NCI-H82 treated with DMSO at 0.1 percent for 48 hours (cell line): ENCODE measurements around the gene INSM1.

Source experiments
- DNase-seq: peaks from one replicate; lab custom pipeline; 2025; ENCODE audit not compliant: unreplicated experiment; lab: John Stamatoyannopoulos, UW

Gene INSM1

DNA sequence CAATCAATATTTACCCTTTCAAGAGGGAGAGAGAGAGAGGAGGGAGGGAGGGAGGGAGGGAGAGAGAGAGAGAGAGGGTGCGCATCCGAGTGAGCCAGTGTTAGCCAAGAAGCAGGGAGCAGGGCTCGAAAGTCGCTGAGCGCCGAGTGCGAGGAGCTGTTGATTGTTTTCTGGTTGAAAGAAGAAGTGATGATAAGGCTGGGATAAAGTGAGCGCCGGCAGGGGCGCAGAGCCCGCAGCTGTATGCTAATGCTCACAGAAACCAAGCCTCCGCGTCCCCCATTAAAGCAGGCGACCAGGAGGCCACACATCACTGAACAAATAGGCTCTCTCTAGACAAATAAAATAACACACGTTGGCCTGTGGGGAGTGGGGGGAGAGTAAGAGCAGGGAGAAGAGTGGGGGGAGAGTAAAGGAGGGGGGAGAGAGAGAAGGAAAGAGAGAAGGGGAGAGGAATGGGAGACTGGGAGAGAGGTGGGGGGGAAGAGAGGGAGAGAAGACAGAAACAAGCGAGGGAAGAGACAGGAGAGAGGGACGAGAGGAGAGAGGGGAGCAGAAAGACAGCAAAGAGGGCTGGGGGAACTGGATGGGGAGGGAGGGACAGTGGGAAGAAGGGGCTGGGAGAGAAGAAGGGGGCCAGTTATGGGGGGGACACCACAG is 5.0 kb upstream of the INSM1 start:
- DNase-seq = no peak

DNA sequence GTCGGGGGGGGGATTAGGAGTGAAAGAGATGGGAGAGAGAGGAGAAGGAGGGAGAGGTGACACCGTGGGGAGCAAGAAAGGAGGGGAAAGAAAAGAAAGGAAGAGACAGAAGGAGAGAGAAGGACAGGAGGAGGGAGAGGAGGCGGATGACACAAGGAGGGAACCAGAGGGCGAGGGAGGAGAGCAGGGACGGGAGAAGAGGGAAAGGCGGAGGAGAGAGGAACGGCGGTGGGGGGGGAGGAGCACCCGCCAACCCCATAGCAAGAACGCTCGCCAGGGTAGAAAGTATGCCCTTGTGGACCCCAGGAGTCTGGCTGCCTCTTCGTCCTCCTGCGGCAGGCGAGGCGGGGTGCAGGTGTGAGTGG is 4.5 kb upstream of the INSM1 start:
- no peak for DNase-seq

DNA sequence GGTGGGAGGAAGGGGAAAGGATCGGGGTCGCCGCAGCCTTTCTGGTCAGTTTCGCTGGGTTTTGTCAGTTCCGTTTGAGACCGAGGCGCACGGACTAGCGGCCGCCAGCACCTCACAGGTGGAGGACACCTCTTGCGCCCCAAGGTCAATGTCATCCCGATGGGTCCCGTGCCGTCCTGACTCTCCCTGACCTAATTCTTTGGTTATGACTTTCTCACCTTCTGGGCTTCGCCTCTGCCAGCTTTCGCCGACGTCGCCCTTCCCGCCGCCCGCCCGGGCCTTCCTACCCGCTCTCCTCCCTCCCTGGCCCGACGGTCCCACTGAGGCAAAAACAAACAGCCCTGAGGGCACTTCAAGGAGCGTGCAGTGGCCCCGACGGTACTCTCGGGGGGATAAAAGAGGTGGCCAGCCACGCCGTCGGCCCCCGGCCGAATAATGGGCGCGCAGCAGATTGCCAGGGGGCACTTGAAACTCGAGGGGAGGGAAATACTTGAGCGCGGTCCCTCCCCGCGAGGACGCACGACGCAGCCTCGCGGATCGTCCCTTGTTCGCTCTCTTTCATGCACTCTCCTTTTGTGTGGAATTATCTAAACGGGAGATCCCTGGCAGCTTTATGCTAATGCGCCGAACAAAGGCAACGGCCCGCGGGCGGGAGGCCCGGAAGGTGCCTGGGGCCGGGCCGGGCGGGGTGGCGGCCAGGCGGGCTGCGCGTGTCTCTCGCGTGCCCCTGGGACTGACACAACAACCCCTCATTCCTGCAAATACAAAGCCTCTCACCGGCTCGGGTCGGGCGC is 3.9 kb upstream of the INSM1 start:
- no peak for DNase-seq

DNA sequence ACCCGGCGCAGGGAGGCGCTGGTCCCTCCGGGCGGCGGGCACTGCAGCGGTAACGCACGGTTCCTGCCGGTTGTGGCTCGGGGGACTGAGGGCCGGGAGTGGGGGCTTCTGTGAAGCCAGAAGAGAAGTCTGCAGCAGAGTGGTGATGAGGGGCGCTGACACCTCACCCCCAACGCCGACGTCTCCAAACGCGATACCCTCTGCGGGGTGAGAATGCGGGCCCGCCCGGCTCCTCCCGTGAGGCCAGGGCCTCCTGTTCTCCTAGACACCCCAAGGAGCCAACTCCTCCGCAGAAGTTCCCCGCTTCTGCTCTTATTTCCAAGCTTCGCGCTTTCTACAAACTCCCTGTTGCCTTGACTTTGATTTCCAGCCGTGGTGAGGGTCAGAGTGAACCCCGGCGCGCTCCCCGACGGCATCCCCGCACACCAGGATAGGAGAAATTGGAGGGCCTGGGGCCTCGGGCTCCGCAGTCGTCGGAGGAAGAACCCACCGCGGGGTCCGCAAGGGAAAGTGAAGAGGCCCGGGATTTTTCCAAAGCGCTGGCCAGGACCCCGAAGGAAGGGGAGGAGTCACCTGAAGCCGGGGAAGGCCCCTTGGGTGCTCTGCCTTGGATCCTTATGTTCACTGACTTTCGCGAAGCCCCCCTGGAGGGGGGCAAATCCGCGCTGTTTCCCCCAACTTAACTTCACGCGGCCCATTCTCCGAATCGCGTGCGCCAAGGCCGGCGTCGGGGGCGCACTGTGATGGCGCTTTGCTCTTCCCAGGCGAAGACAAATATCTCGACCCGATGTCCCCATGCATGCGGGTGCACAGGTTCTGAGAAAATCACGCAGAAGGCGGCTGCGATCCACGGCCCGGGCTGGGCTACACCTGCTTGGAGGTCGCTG is 3.1 kb upstream of the INSM1 start:
- DNase-seq = no peak

DNA sequence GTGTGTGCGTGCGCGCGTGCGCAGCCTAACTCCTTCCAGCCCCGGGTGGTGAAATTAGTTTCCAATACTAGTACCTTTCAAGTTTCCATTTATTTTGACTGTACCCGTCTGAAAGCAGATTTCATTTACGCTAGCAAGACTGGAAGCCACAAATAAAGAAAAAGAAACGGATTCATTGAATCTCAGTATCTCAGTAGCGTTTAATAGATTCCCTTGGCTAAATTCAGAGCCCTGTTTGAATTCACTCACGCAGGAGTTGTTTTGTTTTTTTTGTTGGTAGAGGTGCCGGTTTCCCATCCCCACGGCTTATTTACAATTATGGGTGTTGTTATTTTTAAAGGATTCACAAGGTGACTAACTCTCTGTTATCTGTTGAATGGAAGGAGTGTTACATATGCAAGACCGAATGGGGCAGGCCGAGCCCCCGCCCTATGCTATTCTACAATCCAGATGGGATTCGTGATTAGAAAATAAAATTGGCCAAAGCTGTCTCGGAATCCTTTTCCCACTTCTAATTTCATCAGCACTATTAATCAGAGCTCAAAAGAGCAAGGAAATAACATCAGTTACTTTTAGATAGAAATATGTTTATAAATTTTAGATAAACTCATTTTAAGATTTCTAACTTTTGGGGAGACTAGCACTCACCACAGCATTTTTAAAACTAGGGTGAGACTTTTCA is 2.3 kb upstream of the INSM1 start:
- DNase-seq = no peak

DNA sequence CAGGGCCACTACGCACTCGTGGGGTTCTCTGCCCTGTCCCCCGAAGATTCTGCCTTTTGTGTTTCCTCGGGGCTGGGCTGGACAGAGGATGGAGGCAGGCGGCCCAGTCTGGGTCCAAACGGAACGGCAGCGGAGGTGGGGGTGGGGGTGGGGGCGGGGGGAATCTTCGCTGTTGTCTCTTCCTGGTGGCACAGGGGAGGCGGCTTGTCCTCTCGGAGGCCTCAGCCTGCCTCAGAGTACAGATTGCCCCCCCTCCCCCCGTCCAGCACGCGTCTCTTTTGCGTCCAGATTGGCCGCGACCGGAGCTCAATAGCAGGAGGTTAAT is 1.4 kb upstream of the INSM1 start:
- no peak for DNase-seq

DNA sequence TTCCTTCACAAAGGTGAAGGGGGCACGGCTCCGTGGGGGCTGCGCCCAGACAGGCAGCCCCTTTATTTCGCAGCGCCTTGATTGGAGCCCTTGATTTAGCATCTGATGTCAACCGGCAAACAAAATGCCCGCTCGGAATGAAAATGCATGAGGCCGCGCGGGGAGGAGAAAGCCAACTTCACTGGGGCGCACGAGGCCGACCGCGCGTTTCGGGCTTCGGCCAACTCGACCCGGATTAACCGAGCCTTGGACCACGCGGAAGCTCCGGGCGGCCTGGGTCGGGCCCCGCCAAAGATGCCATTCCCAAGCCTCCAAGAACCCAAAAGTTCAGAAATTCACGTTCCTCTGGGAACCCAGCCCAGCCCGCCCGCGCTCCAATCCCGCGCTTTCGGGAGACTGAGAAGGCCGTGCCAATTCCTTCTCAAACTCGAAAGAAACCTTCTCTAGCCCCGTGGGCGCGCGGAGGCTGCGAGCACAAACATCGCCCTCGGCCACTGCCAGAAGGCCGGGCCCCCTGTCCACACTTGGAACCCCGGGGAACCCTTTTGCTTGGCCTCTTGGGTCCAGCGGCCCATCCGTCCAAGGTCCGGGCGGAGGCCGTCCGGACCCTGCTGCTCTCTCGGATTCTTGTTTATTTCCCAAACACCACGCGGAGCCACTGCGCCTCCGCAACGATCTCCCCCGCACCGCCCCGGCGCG is 879 bp upstream of the INSM1 start:
- no peak for DNase-seq

DNA sequence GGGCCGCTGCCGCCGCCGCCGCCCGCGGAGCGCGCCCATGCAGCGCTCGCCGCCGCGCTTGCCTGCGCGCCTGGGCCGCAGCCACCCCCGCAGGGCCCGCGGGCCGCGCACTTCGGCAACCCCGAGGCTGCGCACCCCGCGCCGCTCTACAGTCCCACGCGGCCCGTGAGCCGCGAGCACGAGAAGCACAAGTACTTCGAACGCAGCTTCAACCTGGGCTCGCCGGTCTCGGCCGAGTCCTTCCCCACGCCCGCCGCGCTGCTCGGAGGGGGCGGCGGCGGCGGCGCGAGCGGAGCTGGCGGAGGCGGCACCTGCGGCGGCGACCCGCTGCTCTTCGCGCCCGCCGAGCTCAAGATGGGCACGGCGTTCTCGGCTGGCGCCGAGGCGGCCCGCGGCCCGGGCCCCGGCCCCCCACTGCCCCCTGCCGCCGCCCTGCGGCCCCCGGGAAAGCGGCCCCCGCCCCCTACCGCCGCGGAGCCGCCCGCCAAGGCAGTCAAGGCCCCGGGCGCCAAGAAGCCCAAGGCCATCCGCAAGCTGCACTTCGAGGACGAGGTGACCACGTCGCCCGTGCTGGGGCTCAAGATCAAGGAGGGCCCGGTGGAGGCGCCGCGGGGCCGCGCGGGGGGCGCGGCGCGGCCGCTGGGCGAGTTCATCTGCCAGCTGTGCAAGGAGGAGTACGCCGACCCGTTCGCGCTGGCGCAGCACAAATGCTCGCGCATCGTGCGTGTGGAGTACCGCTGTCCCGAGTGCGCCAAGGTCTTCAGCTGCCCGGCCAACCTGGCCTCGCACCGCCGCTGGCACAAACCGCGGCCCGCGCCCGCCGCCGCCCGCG is 730 bp downstream of the INSM1 start:
- no peak for DNase-seq

DNA sequence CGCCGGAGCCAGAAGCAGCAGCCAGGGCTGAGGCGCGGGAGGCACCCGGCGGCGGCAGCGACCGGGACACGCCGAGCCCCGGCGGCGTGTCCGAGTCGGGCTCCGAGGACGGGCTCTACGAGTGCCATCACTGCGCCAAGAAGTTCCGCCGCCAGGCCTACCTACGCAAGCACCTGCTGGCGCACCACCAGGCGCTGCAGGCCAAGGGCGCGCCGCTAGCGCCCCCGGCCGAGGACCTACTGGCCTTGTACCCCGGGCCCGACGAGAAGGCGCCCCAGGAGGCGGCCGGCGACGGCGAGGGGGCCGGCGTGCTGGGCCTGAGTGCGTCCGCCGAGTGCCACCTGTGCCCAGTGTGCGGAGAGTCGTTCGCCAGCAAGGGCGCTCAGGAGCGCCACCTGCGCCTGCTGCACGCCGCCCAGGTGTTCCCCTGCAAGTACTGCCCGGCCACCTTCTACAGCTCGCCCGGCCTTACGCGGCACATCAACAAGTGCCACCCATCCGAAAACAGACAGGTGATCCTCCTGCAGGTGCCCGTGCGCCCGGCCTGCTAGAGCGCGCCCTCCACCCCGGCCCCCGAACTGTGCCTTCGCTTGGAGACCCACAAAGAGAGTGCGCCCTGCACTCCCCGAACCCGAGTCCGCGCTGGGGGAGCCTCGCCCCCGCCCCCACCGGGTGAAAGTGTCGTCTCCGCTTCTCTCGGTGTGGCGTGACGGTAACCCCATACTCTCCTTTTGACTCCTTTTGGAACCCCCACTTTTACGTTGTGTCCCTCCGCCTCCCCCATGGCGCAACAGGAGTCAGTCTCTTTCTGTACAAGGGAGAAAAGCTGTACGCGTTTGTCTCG is 1.6 kb downstream of the INSM1 start:
- no peak for DNase-seq

DNA sequence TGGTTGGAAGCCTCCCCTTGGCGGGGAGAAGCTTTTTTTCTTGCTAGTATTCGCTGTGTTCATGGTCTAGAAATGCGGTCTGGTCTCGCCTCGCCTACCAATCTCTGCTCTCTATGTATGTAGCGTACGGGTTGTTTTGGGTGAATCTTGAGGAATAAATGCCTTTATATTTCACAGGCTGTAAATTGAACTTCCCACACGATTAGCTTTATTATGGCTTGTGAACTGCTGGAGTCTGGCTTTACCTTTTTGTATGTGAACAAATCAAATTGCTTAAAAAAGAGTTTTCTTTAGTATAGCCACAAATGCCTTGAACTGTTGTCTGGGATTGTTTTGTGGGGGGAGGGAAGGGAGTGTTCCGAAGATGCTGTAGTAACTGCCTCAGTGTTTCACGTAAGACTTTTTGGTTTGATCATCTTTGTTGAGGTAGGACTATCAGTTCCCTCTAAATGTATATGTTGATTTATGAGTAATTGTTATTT is 2.2 kb downstream of the INSM1 start:
- no peak for DNase-seq

DNA sequence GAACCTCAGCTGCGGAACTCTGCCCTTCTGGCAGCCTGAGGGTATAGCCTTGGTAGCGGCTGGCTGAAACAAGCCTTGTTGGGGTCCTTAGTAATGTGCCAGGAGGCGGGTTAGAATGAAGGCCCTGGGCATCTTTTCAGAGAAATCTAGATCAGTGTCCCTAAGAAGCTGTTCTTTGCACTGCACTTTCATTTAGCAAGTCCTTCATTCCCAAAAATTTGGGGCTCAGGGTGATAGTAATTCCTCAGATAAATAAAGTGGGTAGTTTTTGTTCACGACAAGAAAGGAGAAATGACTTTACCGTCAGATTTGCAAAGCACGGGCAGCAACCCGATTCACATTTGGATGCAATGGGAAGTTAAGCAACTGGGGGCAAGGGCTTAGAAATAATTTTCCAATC is 3.2 kb downstream of the INSM1 start:
- DNase-seq = no peak

DNA sequence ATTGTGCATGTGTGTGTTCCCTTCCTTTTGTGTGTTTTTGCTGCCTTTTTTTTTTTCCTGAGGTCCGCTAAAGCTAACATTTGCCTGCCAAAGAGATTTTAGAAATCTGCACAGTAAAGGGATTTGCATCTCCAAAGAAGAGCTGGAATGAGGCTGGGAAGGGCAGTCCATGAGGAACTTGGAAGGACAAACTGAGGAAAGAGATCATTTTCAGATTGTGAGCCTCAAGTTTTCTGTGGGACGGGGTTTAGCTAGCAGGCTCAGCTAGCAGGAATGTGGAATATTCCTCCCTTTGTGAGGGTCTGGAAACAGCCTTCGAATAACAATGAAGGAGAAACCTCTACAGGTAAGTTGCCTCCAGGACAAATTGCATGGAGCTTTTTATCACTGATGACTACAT is 3.8 kb downstream of the INSM1 start:
- no peak for DNase-seq

DNA sequence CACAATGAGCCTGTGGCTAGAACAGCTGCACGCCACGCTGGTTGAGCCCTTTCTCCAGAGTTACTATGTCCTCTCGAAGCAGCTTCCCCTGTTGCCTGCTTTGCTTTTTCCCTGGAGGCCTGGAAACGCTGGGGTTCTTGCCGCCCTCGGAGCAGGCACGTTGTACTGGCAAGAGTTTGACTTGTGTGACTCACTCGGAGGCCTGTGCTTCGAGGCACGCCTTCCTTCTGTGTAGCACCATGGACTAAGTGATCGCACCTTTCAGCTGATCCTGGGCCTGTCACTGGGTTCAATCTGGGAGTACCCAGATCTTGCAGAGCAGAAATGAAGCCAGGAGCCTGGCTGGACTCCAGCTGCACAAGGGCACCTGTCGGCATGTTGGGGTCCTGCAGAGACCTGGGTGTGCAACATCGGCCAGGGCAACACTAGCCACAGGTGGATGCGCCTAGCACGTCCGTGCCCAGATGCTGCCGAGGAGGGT is 5.2 kb downstream of the INSM1 start:
- no peak for DNase-seq

DNA sequence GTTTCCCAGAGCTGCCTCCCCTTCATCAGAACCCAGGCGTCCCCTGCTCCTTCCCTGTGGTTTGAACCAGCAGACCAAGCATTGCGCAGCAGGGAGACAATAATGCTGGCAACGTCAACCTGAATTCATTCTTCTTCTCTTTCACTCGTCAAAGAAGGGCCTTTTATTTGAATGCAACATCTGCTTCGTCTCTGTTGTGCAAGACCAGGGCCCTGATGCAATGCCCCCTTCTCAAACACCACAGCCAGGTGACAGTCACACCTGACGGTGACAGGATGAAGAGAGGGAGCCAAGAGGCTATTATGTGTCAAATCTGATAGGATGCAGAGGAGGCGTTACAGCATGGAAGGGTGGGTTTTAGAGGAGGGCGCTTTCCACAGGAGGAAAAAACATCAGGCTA is 8.0 kb downstream of the INSM1 start:
- DNase-seq = no peak

DNA sequence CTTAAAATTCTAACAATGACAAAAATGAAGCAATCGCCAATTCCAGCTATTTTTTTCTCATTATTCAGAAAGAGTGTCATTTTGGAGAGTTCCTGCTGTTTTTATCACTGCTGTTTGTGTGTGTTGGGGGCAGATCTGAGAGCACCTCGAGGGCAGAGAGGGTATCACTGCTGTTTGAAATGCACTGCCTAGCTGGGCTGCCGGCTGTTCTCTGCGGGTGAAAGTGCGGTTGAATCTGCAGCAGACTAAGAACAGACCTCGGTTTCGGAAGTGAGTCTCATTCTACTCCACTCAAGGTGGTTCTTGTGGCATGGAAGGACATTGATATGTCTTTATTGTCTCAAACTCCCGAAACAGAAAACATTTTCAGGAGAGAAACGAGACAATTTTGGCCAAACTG is 18.3 kb downstream of the INSM1 start:
- DNase-seq = no peak

DNA sequence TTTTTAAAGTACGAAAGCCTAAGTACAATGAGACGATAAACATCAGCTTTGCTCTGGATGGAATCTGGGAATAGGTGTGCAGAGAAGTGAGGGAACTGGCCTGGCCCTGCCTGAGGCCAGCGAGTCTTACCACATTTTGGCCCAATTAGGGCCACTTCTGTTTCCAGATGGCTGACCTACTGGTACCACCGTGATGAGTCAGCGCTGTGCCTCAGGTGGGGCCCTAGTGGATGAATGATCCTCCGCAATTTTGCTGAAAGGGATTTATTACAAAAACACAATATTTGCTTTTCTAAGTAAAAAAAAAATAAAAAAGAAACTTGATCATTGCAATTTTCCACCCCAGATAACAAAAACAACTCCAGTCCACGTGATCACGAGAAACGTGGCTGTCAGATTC is 22.5 kb downstream of the INSM1 start:
- no peak for DNase-seq

DNA sequence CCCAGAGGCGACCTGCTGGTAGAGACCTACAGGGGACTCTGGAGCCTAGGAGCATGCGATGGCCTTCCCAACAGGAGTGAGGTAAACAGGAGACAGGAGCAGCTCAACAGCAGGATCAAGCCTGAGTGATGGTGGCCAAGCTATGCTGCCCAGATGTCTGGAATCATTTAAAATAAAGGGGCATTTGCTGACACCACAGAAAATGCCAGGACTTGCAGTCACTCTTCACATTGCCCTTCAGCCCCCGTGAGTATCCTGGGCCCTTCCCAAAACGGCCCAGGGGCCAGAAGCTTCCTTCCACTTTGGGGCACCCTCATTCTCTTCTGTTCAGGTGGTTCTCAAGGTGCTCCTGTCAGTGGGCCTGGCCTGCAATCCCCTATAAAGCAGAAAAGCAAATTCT is 23.2 kb downstream of the INSM1 start:
- DNase-seq = no peak

DNA sequence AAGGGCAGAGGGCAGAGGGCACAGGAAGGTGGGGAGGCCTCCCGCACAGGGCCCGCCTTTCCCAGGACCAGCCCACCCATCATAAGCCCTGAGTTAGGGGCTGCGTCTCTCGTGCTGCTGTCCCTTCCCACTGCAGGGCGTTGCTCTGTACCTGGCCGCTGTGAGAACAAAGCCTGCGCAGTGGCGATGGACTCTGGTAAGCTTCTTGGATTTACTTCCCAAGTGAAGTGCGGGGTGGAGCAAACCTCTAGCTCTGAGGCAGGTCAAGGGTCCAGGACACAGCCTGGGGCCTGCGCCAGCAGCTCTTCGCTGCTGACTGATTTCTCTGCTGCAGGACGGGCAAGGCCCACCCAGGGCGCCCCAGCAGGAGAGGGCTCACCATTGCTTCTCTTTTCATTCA is 23.9 kb downstream of the INSM1 start:
- no peak for DNase-seq
